Measurements from ENCODE around the gene SLC28A2.

The SLC28A2 gene

GRCh38 chr15:45251888-45252287 lies at the start of gene SLC28A2:
Gene SLC28A2 (plus strand): TSS chr15:45252234. CDS start chr15:45253216, 982 bp downstream.
- H3K4me3 ChIP-seq (replicated peaks; ENCODE audit: low read depth, low read length): no peak within 1 kb of the TSS
- TF ChIP-seq CTCF (IDR thresholded peaks at IDR 0.05; ENCODE audit: low read depth, low read length, missing control alignments): no peak
- DNase-seq (ENCODE audit: extremely low read depth, low read depth): no peak

GRCh38 chr15:45203182-45203581 lies 48.9 kb upstream of the SLC28A2 start:
- TF ChIP-seq CTCF (IDR thresholded peaks at IDR 0.05; ENCODE audit: low read depth, low read length, missing control alignments): no peak
- H3K4me3 ChIP-seq (replicated peaks; ENCODE audit: low read depth, low read length): no peak overlapping the region
- no peak for DNase-seq (ENCODE audit: extremely low read depth, low read depth)

- no peak overlapping the region for H3K4me3 ChIP-seq (replicated peaks; ENCODE audit: low read depth, low read length)
- peak; percentile 20 for DNase-seq (ENCODE audit: extremely low read depth, low read depth)
- peak; percentile 90 for TF ChIP-seq CTCF (IDR thresholded peaks at IDR 0.05; ENCODE audit: low read depth, low read length, missing control alignments)
These were observed 46.8 kb upstream of the SLC28A2 start for GRCh38 chr15:45205192-45205591.

GRCh38 chr15:45212493-45212892 lies 39.5 kb upstream of the SLC28A2 start:
- no peak for TF ChIP-seq CTCF (IDR thresholded peaks at IDR 0.05; ENCODE audit: low read depth, low read length, missing control alignments)

GRCh38 chr15:45221053-45221599 lies 30.9 kb upstream of the SLC28A2 start:
- H3K4me3 ChIP-seq (replicated peaks; ENCODE audit: low read depth, low read length): no peak overlapping the region
- DNase-seq (ENCODE audit: extremely low read depth, low read depth): no peak
- no peak for TF ChIP-seq CTCF (IDR thresholded peaks at IDR 0.05; ENCODE audit: low read depth, low read length, missing control alignments)

More at GRCh38 chr15:45212493-45212892, 39.5 kb upstream of the SLC28A2 start:
- DNase-seq (ENCODE audit: extremely low read depth, low read depth): no peak
- H3K4me3 ChIP-seq (replicated peaks; ENCODE audit: low read depth, low read length): no peak overlapping the region

- no peak overlapping the region for H3K4me3 ChIP-seq (replicated peaks; ENCODE audit: low read depth, low read length)
- DNase-seq (ENCODE audit: extremely low read depth, low read depth): no peak
- TF ChIP-seq CTCF (IDR thresholded peaks at IDR 0.05; ENCODE audit: low read depth, low read length, missing control alignments): no peak
These were observed 30.1 kb upstream of the SLC28A2 start for GRCh38 chr15:45221967-45222366.

All from HFF-Myc (cell line).